Upper lobe of left lung (tissue), 6 donors: ENCODE data around the gene PJA2. TPM values are rescaled to one million over a fixed set of nuclear protein-coding genes. Genes with fewer than 3 reads are reported as not detected.

Experiments used
- ATAC-seq, 2 donors: fragments of 200-7000 bp; cut with Tn5 transposase; one replicate each; pipeline ENCODE4 v1.9.1; 2022; ENCODE audit warnings: mild to moderate bottlenecking in 2 of 2, moderate library complexity in 2 of 2; ENCODE audit not compliant: low FRiP score in 2 of 2
- DNase-seq, 2 donors: peaks; one replicate each; pipeline ENCODE4 v3.0.0-alpha.2; 2019 to 2020
- H3K27ac ChIP-seq, 4 donors: fragments of 200-600 bp; sonication (generic); one replicate each; pipeline ENCODE4 v1.5.1; 2016 to 2019
- H3K27me3 ChIP-seq, 4 donors: fragments of 200-600 bp; sonication (generic); one replicate each; pipeline ENCODE4 v1.5.1; 2017 to 2019
- H3K36me3 ChIP-seq, 4 donors: fragments of 200-600 bp; sonication (generic); one replicate each; pipeline ENCODE4 v1.5.1; 2016 to 2019
- H3K4me1 ChIP-seq, 4 donors: fragments of 200-600 bp; sonication (generic); one replicate each; pipeline ENCODE4 v1.5.1; 2018 to 2019
- H3K4me3 ChIP-seq, 4 donors: fragments of 200-600 bp; sonication (generic); one replicate each; pipeline ENCODE4 v1.5.1; 2017 to 2019; ENCODE audit warnings: mild to moderate bottlenecking in 2 of 4, moderate library complexity in 1 of 4
- H3K9me3 ChIP-seq, 4 donors: fragments of 200-600 bp; sonication (generic); one replicate each; pipeline ENCODE4 v1.5.1; 2018 to 2019
- CTCF ChIP-seq, 6 experiments: fragments of 450-650 bp in 4 of 6; fragments of 200-600 bp in 2 of 6; sonication (generic) in 2 of 6; IDR thresholded peaks; one replicate each; pipeline ENCODE4 v1.5.1; 2016 to 2019; ENCODE audit warnings: antibody characterized with exemption in 6 of 6
- EP300 ChIP-seq, 4 donors: sonication (generic); formaldehyde crosslinking; IDR thresholded peaks; one replicate each; pipeline ENCODE4 v1.5.1; 2017; ENCODE audit warnings: antibody characterized with exemption in 4 of 4, control low read depth in 2 of 4
- POLR2A ChIP-seq, 4 donors: fragments of 450-650 bp; IDR thresholded peaks; one replicate each; pipeline ENCODE4 v1.5.1; 2016 to 2017; ENCODE audit warnings: antibody characterized with exemption in 4 of 4, mild to moderate bottlenecking in 2 of 4
- POLR2AphosphoS5 ChIP-seq, 2 donors: sonication (generic); formaldehyde crosslinking; IDR thresholded peaks; one replicate each; pipeline ENCODE4 v1.5.1; 2017; ENCODE audit warnings: antibody characterized with exemption in 2 of 2
- whole genome bisulfite sequencing, 2 donors: methylation state at CpG; one replicate each; pipeline ENCODE4 v1.1.5; 2017 to 2018; 5-methylcytosine and 5-hydroxymethylcytosine counted together
- total RNA-seq, 6 donors: library from RNA; depleted of rRNA in 4 of 6; stranded (reverse); fragments of >200 nt in 4 of 6; gene quantifications; one replicate each; pipeline versions ENCODE4 v1.1.0 to v1.2.1, GENCODE V29; 2016 to 2021
- donor health status: DM: no; HTN: no; CAD: no; lungs with moderate emphysema.
- donor health status: DM: no; HTN: yes; CAD: no; lungs with severe emphysema.

PJA2 gene
- total RNA-seq, 6 donors from 2014 or later, result 38.0 to 114 (median 78.0) TPM

GRCh38 chr5:109310315-109310714 lies 99.5 kb downstream of the PJA2 start:
- TF ChIP-seq POLR2AphosphoS5 (IDR thresholded peaks at IDR 0.05) (no peak), POLR2A (IDR thresholded peaks at IDR 0.05) (no peak), CTCF (IDR thresholded peaks at IDR 0.05) (no peak), EP300 (IDR thresholded peaks at IDR 0.05) (no peak)
- 86 to 97% methylated on average over 3 of the region's 3 CpGs for WGBS, 2 donors
- no peak for ATAC-seq

GRCh38 chr5:109309326-109310063 lies 100.3 kb downstream of the PJA2 start:
- ATAC-seq, result no peak
- no peak for TF ChIP-seq CTCF (IDR thresholded peaks at IDR 0.05)
- Histone ChIP-seq H3K27me3 (no peaks in the 10 kb centered on the region), H3K4me1 (no peaks in the 10 kb centered on the region), H3K4me3 (no peak overlapping the region), H3K27ac (no peak overlapping the region), H3K9me3 (no peaks in the 10 kb centered on the region), H3K36me3 (no peaks in the 10 kb centered on the region)
- 75 to 90% methylated on average over 4 to 5 of the region's 5 CpGs for WGBS, 2 donors
- no peak for DNase-seq

More at GRCh38 chr5:109310315-109310714, 99.5 kb downstream of the PJA2 start:
- Histone ChIP-seq H3K27me3 (no peaks in the 10 kb centered on the region), H3K27ac (no peak overlapping the region), H3K4me3 (no peak overlapping the region), H3K4me1 (no peaks in the 10 kb centered on the region), H3K36me3 (no peaks in the 10 kb centered on the region), H3K9me3 (no peaks in the 10 kb centered on the region)
- DNase-seq, result no peak

- Histone ChIP-seq H3K4me1 (no peaks in the 10 kb centered on the region), H3K36me3 (no peaks in the 10 kb centered on the region), H3K4me3 (no peak overlapping the region), H3K27ac (no peak overlapping the region), H3K27me3 (no peaks in the 10 kb centered on the region), H3K9me3 (no peaks in the 10 kb centered on the region)
- ATAC-seq (peak in 1 of 2 donors; percentile 41), DNase-seq (no peak)
- WGBS, 2 donors, result 94 to 98% methylated on average over 3 of the region's 3 CpGs
- no peak for TF ChIP-seq EP300 (IDR thresholded peaks at IDR 0.05)
- TF ChIP-seq POLR2AphosphoS5 (IDR thresholded peaks at IDR 0.05), result no peak
- TF ChIP-seq CTCF (IDR thresholded peaks at IDR 0.05), result no peak
- no peak for TF ChIP-seq POLR2A (IDR thresholded peaks at IDR 0.05)
These were observed 101.8 kb downstream of the PJA2 start for GRCh38 chr5:109307951-109308350.

GRCh38 chr5:109307456-109307855 lies 102.3 kb downstream of the PJA2 start:
- no peak for ATAC-seq
- WGBS, 2 donors, result 93 to 97% methylated on average over 4 of the region's 4 CpGs
- TF ChIP-seq EP300 (IDR thresholded peaks at IDR 0.05) (no peak), CTCF (IDR thresholded peaks at IDR 0.05) (no peak), POLR2AphosphoS5 (IDR thresholded peaks at IDR 0.05) (no peak), POLR2A (IDR thresholded peaks at IDR 0.05) (no peak)
- no peak overlapping the region for H3K27ac ChIP-seq
- no peak overlapping the region for H3K4me3 ChIP-seq
- H3K27me3 ChIP-seq, result no peaks in the 10 kb centered on the region
- H3K4me1 ChIP-seq, result no peaks in the 10 kb centered on the region
- no peak for DNase-seq
- no peaks in the 10 kb centered on the region for H3K9me3 ChIP-seq
- no peaks in the 10 kb centered on the region for H3K36me3 ChIP-seq

GRCh38 chr5:109305352-109305751 lies 104.4 kb downstream of the PJA2 start:
- 89 to 98% methylated on average over 2 of the region's 2 CpGs for WGBS, 2 donors
- H3K9me3 ChIP-seq, result no peaks in the 10 kb centered on the region
- no peaks in the 10 kb centered on the region for H3K27me3 ChIP-seq
- DNase-seq, result no peak
- H3K4me1 ChIP-seq, result no peaks in the 10 kb centered on the region
- no peaks in the 10 kb centered on the region for H3K36me3 ChIP-seq
- no peak overlapping the region for H3K4me3 ChIP-seq
- ATAC-seq, result no peak
- no peak overlapping the region for H3K27ac ChIP-seq
- TF ChIP-seq CTCF (IDR thresholded peaks at IDR 0.05), result no peak
- TF ChIP-seq EP300 (IDR thresholded peaks at IDR 0.05), result no peak
- no peak for TF ChIP-seq POLR2AphosphoS5 (IDR thresholded peaks at IDR 0.05)
- no peak for TF ChIP-seq POLR2A (IDR thresholded peaks at IDR 0.05)
